Measurements from ENCODE around the gene XCL1.
"Not testable (repeated sequence)": the region's sequence is repeated elsewhere in the genome, so short reads cannot be mapped to it uniquely, and the experiment has no call there.

The XCL1 gene

GRCh38 chr1:168591641-168592250 is 15.3 kb downstream of the XCL1 start:
- TF ChIP-seq REST (IDR thresholded peaks at IDR 0.05; ENCODE audit: insufficient replicate concordance, low read depth), result no peak
- no peak for TF ChIP-seq CTCF (IDR thresholded peaks at IDR 0.05; ENCODE audit: insufficient read depth, low read length)
- no peak for TF ChIP-seq POLR2AphosphoS5 (IDR thresholded peaks at IDR 0.05; ENCODE audit: low read depth)
- TF ChIP-seq SPI1 (IDR thresholded peaks at IDR 0.05; ENCODE audit: borderline replicate concordance, low read depth), result peak; percentile 40; the same call in 1 of the 2 replicates
- H3K4me3 ChIP-seq (replicated peaks; ENCODE audit: insufficient read depth, low read length), result no peak overlapping the region
- no peak overlapping the region for H3K27ac ChIP-seq (replicated peaks)
- DNase-seq (ENCODE audit: low read depth in 1 of 2, low spot score in 1 of 2), result no peak
- H3K27me3 ChIP-seq (ENCODE audit: insufficient read depth, poor library complexity, severe bottlenecking), result no peaks in the 10 kb centered on the region

DNA sequence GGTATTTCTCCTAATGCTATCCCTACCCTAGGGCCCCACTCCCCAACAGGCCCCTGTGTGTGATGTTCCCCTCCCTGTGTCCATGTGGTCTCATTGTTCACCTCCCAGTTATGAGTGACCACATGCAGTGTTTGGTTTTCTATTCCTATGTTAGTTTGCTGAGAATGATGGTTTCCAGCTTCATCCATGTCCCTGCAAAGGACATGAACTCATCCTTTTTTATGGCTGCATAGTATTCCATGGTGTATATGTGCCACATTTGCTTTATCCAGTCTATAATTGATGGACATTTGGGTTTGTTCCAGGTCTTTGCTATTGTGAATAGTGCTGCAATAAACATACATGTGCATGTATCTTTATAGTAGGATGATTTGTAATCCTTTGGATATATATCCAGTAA is 19.0 kb downstream of the XCL1 start:
- not testable (repeated sequence) for H3K27me3 ChIP-seq (ENCODE audit: insufficient read depth, poor library complexity, severe bottlenecking); H3K27ac ChIP-seq (replicated peaks); H3K4me3 ChIP-seq (replicated peaks; ENCODE audit: insufficient read depth, low read length); DNase-seq (ENCODE audit: low read depth in 1 of 2, low spot score in 1 of 2)

DNA sequence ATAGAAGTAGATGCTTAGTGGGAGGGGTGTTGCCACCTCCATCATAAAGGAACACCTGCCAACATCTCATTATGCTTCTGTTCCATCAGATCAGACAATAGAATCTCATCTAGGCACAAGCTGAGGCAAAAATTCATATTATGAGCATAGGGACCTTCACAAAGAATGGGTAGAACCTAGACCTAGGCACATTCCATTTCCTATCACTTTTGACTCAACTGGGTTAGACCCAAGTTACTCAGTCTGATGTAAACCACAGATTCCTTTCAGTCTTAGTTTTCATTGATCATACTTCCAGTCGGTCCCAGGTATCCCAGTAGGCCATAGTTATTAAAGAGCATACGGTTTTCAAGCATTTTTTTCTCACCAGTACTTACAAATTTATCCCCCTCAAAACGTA is 21.7 kb downstream of the XCL1 start:
- Histone ChIP-seq H3K27me3 (ENCODE audit: insufficient read depth, poor library complexity, severe bottlenecking) (peaks cover 2% of the 10 kb centered on the region), H3K4me3 (replicated peaks; ENCODE audit: insufficient read depth, low read length) (no peak overlapping the region), H3K27ac (replicated peaks) (no peak overlapping the region)
- TF ChIP-seq GABPA (IDR thresholded peaks at IDR 0.05; ENCODE audit: low read depth), result no peak
- TF ChIP-seq SPI1 (IDR thresholded peaks at IDR 0.05; ENCODE audit: borderline replicate concordance, low read depth), result no peak
- TF ChIP-seq CTCF (IDR thresholded peaks at IDR 0.05; ENCODE audit: insufficient read depth, low read length), result no peak
- TF ChIP-seq REST (IDR thresholded peaks at IDR 0.05; ENCODE audit: insufficient replicate concordance, low read depth), result no peak
- no peak for TF ChIP-seq POLR2AphosphoS5 (IDR thresholded peaks at IDR 0.05; ENCODE audit: low read depth)
- no peak for DNase-seq (ENCODE audit: low read depth in 1 of 2, low spot score in 1 of 2)

DNA sequence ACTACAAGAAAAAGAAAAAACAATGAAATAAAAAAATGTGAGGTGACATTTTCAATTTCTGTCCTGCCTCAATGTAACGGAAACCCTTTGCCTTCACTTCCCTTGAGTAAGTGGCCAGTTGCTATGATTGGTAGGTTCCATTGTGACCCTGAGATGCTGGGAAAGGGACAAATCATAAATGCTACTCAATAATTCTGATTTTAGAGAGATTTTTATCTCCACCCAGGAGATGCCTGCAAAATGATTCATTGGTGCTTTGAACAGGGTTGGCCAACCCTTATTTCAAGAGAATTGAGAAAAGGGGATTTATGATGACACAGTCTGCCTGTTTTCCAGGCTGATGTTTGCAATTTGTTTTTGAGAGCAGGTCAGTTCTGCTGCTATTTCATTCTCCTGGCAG is 22.5 kb downstream of the XCL1 start:
- no peak for TF ChIP-seq SPI1 (IDR thresholded peaks at IDR 0.05; ENCODE audit: borderline replicate concordance, low read depth)
- no peak for TF ChIP-seq CTCF (IDR thresholded peaks at IDR 0.05; ENCODE audit: insufficient read depth, low read length)
- no peak for TF ChIP-seq GABPA (IDR thresholded peaks at IDR 0.05; ENCODE audit: low read depth)
- TF ChIP-seq POLR2AphosphoS5 (IDR thresholded peaks at IDR 0.05; ENCODE audit: low read depth), result no peak
- no peak for TF ChIP-seq REST (IDR thresholded peaks at IDR 0.05; ENCODE audit: insufficient replicate concordance, low read depth)
- DNase-seq (ENCODE audit: low read depth in 1 of 2, low spot score in 1 of 2), result no peak
- peaks cover 2% of the 10 kb centered on the region for H3K27me3 ChIP-seq (ENCODE audit: insufficient read depth, poor library complexity, severe bottlenecking)
- no peak overlapping the region for H3K27ac ChIP-seq (replicated peaks)
- H3K4me3 ChIP-seq (replicated peaks; ENCODE audit: insufficient read depth, low read length), result no peak overlapping the region

Measured in HL-60 (cell line).